Measurements from ENCODE around the gene LRMDA. TPM values are rescaled to one million over a fixed set of nuclear protein-coding genes. Genes with fewer than 3 reads are reported as not detected.

The LRMDA gene
- polyA plus RNA-seq, 3 donors: 7.2 to 20.6 (median 14.4) TPM

DNA sequence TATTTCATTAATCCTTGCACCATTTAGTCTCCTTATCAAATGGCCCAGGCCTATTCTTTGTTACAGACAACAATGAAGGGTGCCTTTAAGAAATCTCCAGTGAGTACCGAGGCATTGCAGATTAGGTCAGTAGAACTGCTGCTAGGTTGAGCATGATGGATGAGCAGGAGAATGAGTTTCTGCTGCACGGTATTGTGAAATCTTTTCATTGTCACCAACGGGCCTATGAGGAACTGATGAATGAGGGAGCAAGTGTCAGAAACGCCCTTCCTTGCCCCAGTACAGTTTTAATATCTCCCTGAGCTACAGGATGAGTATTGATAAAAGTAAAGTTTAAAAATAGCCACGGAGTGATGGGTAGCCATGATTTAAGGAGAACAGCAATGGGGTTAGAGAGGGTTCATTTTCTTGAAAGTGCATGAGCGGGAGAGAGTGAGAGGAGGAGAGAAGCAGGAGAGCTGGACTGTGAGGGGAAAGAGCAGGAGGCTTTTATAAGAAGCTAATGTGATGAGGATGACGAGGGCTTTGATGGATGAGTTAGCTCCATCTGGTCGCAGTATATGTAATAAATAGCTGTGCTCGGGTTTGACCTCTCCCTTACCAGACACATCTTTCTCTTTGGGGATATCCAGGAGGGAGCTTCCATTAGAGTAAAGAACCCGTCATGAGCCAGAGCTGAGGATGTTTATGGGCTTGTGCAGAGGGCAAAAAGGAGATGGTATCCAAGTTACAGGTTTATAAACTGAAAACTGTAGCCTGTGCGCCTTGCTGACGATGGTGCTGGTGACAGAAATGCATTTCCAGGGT is 526.1 kb downstream of the LRMDA start:
- no peak overlapping the region for H3K27ac ChIP-seq (ENCODE audit: low read depth, low read length)
- WGBS, 3 donors: 62 to 77% (median 72%) methylated on average over 12 of the region's 12 CpGs

DNA sequence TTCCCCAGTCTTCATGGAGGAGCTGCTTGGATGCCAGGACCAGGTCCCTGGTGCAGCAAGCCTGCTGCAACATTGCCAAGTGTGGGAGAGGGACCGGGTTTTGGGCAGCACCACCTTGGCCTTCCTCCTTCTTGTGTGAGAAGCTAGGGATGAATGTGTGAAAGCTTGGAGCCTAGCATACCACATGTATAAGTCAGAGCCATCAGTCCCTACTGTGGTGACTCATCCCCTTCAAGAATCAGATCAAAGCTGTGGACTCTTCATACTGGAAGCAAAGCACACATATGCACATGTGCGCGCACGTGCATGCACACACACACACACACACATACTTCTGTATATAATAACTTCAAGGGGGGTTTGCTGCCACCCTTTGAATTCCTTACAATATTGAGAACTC is 527.8 kb downstream of the LRMDA start:
- no peak overlapping the region for H3K27ac ChIP-seq (ENCODE audit: low read depth, low read length)
- 86 to 96% (median 91%) methylated on average over 4 of the region's 4 CpGs for WGBS, 3 donors

DNA sequence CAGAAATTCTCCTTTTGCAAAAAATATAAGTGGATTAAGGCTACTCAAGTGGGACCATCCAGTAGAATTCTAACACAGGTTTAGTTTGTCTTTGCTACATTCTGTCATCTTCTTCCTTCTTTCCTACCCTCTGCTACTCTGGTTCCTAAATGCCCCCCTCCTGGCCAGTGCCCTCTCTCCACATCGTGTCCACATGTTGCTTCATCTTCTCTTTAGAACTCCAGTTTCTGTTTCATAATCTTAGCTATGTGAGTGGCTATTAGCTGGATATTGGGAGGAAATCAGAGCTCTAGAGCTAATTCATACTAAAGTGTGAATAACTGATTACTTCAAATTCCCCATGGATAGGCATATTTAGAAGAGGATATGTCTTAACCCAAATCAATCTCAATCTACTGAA is 528.5 kb downstream of the LRMDA start:
- no peak overlapping the region for H3K27ac ChIP-seq (ENCODE audit: low read depth, low read length)
- WGBS, 3 donors: 44 to 96% (median 45%) methylated on average over 1 of the region's 1 CpG

DNA sequence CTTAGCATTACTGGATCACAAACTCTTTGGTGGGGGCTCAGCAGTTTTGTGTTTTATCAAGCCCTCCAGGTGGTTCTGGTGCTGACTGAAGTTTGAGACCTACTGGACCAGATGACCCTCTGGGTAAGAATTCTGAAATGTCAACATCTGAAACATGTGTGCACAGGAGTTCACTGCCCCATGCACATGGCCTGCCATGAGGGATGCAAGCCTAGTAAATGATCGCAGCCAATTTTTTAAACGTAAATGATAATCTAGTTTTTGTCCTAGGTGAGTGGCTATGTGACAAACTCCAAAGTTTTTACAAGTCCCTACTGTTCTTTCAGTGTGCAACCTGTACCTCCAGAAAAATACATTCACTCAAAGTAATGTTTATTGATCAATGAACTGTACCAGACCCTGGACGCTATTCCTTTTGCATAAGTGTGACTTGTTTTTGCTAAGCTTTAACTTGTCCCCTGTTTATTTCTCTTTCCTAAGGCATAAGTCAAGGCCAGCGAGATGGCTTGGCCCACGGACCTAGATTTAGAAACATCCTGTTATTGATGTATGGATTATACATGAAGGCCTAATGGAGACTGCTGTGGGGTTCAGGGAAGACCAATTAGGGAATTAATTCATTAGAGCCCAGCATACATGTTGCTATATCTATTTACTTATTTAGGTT is 531.1 kb downstream of the LRMDA start:
- H3K27ac ChIP-seq (ENCODE audit: low read depth, low read length): no peak overlapping the region
- 91 to 94% (median 94%) methylated on average over 5 of the region's 5 CpGs for WGBS, 3 donors

DNA sequence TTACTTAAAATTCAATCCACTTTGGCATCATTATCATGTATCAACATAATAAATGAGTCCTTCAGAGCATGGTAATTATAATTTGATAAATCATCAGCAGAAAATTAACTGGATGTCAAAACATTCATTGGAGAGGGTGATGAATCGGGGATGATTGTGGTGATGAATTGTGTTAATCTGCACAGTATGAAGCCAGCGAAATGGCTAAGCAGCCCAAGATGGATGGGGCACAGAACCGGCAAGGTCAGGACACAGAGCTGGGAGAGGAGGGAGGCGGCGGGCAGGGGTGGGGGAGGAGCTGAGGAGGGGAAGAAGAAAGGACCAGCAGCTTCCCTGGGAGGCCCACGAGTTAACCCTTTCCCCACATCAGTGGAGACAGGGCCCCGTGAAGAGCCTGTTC is 536.1 kb downstream of the LRMDA start:
- 72 to 83% (median 76%) methylated on average over 7 of the region's 7 CpGs for WGBS, 3 donors
- no peak overlapping the region for H3K27ac ChIP-seq (ENCODE audit: low read depth, low read length)

DNA sequence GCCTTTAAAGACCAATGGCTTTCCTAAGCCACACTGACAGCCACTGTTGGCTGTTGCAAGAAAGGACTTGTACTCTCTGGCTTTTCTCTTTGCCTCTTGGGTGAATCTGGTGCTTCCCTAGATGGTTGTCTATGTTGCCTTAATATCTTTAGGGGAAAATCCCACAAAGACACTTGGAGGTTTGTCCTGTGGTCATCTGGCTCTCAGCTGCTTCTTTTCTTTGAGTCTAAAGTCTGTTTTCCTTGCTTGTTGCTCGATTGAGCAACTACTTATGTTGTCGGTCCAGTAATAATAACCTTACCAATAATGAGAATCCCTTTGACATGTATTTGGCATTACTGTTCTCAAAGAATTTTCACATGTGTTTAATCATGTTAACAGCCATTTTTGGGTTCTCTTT is 537.6 kb downstream of the LRMDA start:
- H3K27ac ChIP-seq (ENCODE audit: low read depth, low read length): no peak overlapping the region
- WGBS, 3 donors: 62 to 86% (median 76%) methylated on average over 2 of the region's 2 CpGs

DNA sequence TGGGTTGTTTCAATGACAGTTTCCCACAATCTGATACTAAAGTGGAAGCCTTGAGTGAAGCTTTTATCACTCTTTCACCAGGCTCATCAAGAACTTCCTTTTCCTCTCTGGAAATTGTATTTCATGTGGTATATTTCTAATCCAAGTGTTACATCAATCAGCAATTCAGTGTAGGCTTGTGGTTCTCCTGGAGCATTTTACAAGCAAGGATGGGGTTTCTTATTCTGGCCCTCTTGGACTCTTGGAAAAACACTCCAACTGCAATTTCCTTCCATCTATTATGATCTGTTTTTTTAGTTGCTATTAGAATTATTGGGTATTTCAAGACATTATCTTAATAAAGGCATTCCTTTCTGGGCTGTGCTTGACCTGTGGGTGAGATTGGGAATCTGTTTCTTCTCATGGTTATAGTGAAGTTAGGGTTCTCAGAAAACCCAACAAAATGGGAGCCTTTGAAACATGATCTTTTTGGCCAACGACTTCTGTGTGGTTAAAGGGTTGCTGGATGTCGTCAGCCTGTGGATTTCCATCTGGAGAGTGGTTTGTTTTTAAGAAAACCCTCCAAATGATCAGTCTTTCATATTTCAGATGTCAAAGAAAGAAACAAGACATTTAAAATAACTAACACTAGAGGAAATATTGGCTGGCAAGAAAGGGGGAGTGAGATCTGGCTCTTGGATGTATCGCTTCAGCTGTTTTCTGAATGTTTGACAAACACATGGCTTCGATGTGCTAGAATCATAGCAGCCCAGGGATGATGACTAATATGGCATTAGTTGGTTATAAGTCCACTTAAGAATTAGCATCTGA is 540.2 kb downstream of the LRMDA start:
- 45 to 75% (median 51%) methylated on average over 4 of the region's 4 CpGs for WGBS, 3 donors
- H3K27ac ChIP-seq (ENCODE audit: low read depth, low read length): no peak overlapping the region

DNA sequence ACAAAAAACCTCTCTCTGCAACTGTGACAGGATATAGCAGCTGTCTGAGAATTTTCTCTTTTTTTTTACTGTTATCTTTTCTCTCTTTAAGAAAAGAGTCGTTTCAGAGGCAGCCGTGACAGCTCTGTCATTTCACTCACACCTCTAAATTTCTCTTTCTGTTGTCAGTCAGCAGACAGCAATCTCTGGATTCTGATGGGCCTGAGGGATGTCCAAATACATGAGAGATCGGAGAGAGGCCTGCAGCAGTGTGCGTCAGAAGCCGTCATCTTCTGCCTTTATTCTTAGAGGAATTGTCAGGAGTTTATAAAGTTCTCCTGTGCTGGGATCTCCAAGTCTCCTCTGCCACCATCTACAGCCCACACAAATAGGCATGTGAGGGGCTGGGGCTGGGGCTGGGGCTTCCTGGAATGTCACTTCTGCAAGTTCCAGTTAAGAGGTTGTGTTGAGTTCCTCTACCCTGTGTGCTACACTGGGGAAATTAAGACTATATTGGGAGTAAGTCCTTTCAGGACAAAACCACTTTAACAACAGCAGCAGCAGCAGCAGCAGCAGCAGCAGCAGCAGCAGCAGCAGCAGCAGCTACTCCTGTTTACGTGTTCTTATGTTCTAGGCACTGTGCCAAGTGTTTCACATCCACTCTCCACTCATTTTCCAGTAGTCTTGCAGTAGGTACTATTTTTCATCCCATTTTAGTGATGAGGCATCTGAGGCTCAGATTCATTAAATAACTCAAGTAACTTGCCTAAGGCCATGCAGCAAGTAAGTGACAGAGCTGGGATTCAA is 541.3 kb downstream of the LRMDA start:
- no peak overlapping the region for H3K27ac ChIP-seq (ENCODE audit: low read depth, low read length)
- 62 to 69% (median 64%) methylated on average over 6 of the region's 6 CpGs for WGBS, 3 donors

DNA sequence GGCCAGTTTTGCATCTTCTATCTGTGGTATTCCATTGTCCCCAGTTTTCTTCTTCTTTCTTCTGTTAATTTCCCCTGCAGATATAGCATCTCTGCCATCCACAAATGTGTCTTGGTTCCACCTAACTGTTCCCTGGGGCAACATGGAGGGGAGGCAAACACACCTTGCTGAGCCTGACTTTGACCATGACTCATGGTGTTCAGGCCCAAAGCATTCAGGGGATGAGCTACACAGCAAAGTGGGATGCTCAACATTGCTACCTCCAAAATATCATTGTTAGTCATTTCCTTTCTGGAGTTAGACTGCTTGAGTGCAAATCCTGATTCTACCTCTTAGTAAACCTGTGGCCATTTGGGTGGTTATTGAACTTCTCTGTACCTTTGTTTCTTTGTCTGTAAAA is 542.7 kb downstream of the LRMDA start:
- H3K27ac ChIP-seq (ENCODE audit: low read depth, low read length): no peak overlapping the region

DNA sequence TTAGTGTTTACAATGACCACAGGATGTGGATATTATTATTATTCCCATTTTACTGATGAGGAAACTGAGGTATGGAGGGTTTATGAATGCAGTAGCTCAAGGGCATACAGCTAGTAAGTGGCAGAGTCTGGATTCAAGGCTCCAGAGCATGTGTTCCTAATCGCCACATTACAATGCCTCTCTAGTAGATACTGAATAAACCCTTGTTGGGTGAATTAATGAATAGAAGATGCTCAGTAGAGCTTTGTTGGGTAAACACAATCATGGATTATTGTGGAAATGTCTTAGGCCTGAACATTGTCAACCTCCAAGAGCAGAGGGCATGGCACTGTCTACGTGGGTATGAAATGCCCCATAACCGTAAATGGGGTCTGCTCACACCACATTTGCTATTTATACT is 545.3 kb downstream of the LRMDA start:
- no peak overlapping the region for H3K27ac ChIP-seq (ENCODE audit: low read depth, low read length)
- 78 to 89% (median 88%) methylated on average over 3 of the region's 3 CpGs for WGBS, 3 donors

DNA sequence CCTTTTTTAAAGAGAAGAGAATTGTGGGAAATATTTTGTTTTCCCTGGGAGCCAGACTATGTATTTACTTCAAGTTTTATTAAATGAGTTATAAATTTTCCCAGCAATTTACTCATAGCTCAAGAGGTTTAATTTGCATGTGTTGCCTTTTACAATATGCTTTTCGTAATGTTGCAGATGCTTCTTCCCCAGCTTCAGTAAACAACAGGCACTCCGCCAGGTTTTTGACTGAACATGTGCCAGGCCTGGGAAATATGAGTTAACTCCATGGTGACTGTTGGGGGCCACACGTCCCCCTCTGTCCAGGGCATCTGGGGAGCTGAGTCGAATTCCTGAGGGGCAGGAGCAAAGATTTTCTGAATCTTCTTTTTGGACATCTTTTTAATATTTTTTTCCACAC is 545.7 kb downstream of the LRMDA start:
- H3K27ac ChIP-seq (ENCODE audit: low read depth, low read length): no peak overlapping the region
- whole genome bisulfite sequencing, 3 donors: 51 to 62% (median 54%) methylated on average over 4 of the region's 4 CpGs

DNA sequence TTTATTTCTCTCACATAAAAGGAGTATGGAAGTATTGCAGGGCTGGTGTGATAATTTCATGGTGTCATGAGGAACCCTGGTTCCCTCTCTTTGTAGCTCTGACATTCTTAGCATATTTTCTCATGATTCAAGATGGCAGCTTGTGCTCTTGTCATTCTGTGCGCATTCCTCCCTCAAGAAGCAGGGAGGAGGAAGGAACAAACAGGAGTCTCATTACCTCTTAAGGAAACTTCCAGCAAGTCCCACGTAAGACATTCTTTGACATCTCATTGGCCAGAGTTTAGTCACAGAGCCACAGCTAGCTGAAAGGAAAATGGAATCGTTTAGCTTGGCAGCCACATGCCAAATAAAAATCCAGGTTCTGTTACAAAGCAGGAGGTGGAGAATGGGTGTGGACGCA is 546.8 kb downstream of the LRMDA start:
- H3K27ac ChIP-seq (ENCODE audit: low read depth, low read length): no peak overlapping the region
- WGBS, 3 donors: 75 to 88% (median 84%) methylated on average over 4 of the region's 4 CpGs

DNA sequence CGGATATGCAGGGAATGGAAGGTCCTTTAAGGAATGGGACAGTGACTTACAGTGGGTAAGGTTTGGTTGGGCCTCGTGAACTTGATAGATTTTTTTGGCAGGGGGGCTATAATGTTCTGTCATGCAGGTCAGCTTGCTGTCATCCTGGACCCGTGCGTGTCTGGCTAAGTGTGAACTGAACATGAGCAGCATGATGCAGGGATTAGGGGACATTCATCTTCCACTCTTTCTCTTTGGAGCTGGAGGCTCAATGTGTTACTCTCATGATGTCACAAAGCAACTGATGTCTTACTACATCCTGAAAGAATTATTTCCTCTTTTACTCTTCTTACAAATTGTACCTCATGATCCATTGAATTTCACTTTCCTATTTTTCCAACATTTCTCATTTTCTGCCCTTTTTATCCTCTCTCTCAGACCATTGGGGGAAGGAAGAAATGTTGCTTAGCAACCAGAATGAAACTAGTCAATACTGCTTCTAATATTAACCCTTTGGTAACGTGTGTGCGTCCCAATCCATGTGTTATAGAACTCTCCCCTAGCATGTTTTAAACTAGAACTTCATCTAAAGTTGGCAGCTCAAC is 549.1 kb downstream of the LRMDA start:
- H3K27ac ChIP-seq (ENCODE audit: low read depth, low read length): no peak overlapping the region
- 86 to 90% (median 87%) methylated on average over 6 of the region's 6 CpGs for WGBS, 3 donors

DNA sequence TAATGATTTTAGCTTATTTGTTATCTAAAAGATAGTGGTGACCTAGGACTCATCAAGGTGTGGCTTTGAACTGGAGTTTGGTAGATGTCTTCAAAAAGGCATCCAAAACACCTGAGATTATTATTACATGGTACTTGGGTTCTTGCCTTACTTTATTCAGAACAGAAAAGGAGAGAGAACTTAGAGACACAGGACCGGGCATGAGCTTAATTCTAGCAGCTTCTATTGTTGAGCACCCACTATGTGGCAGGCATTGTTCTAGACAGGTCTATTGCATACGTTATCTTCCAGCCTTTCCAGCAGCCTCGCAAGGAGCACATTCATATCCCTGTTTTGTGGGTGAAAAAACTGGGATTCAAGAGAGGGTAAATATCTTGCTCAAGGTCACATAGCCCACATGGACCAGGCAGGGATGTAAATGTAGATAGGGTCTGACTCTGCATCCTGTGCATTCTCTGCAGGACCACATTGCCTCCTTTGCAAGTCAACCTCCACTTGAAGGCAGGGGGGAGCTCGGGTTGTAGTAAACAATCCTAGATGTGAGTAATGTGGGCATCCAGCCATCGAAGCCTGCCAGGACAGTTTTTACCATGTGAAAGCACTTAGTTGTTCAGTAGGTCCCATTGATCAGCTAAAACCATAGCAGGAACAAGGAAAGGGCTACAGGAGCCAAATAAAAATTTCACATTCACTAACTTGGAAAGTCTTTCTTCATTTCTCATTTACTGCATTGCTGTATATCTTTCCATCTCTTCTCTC is 551.4 kb downstream of the LRMDA start:
- no peak overlapping the region for H3K27ac ChIP-seq (ENCODE audit: low read depth, low read length)

DNA sequence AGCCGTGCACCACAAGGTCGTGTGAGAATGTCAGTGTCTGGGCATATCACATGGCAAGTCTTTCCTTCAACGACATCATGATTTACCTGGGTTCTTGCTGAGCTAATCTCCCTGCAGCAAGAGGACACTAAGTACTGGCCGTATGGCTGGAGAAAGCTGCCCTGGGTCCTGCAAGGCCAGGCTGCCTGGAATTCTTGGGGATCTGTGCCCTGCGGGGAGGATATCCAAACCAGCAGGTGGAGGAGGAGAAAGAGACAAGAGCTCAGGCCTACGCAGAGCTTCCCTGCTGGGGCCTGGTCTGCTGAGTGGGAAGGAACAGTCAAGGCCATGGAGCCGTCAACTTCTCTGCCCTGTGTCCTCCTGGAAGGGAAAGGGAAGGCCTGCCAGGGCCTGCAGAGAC is 552.6 kb downstream of the LRMDA start:
- H3K27ac ChIP-seq (ENCODE audit: low read depth, low read length): no peak overlapping the region
- WGBS, 3 donors: 92 to 95% (median 95%) methylated on average over 7 of the region's 7 CpGs

More for the DNA sequence above, 551.4 kb downstream of the LRMDA start:
- WGBS, 3 donors: 76 to 84% (median 79%) methylated on average over 5 of the region's 5 CpGs

DNA sequence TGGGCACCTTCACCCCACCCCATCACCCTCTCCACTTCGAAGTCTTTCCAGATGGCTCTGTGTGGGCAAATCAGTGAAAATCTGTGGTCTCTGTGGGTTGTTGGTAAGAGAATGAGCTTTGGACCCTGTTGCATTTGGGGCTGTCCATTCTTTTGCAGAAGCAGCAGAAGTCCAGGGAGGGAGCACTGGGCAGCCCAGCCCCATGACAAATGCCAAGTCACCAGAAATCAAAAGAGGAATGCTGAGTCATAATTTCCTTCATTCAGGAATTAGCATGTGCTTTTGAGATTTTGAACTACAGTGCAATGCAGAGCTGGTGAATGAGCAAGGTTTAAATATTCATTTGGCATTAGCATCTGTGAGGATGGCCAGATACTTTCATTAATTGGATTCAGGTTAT is 556.2 kb downstream of the LRMDA start:
- WGBS, 3 donors: 78 to 95% (median 95%) methylated on average over 1 of the region's 1 CpG

DNA sequence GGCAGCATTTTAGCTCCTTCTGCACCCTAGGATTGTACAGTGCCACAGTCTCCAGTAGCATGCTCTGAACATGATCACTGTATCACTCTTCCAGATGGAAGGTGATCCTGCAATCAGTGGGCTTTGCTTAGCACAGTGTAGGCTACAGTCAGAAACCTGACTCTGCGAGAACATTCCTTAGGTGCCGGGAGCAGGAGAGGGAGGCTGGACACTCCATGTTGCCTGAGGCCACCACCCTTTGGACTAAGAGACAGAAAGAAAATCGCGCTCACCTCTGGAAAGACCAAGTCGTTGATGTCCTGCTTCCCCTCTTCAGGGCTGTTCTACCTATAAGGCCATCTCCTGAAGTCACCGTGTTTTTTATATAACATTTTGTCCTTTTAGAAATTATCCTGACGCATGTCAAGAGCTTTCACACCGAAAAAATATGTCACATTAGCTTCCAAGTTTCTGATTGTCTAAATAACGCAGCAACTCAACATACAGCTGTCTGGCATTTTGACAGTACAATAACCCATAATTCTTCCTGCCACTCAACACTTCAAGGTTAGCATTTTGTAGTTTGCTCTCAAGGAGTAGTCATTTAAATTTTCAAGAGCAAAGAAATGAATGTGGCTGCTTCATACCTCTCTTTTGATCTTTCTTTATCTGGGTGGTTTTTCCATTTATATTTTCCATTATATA is 563.1 kb downstream of the LRMDA start:
- H3K27ac ChIP-seq (ENCODE audit: low read depth, low read length): no peak overlapping the region
- 83 to 96% (median 85%) methylated on average over 9 of the region's 9 CpGs for WGBS, 3 donors

More for the DNA sequence above, 556.2 kb downstream of the LRMDA start:
- H3K27ac ChIP-seq (ENCODE audit: low read depth, low read length): no peak overlapping the region
